HG03439 (cell line): ENCODE measurements around the gene PPP2R2D.
"Not testable (repeated sequence)": the region's sequence is repeated elsewhere in the genome, so short reads cannot be mapped to it uniquely, and the experiment has no call there.

ENCODE experiments used
- ATAC-seq: cut with Tn5 transposase; IDR thresholded peaks from one replicate; pipeline ENCODE4 v1.9.1; 2021; ENCODE audit warnings: mild to moderate bottlenecking, moderate library complexity; ENCODE audit not compliant: unreplicated experiment

Gene PPP2R2D

GRCh38 chr10:131866673-131867072 is 34.1 kb upstream of the PPP2R2D start:
- ATAC-seq: no peak

- no peak for ATAC-seq
Observed at GRCh38 chr10:131868436-131868835, 32.4 kb upstream of the PPP2R2D start.

- ATAC-seq: no peak
Observed at GRCh38 chr10:131869344-131869743, 31.5 kb upstream of the PPP2R2D start.

- no peak for ATAC-seq
Observed at GRCh38 chr10:131870411-131870810, 30.4 kb upstream of the PPP2R2D start.

GRCh38 chr10:131870831-131871672 is 29.8 kb upstream of the PPP2R2D start:
- no peak for ATAC-seq

- no peak for ATAC-seq
Observed at GRCh38 chr10:131871673-131872005, 29.2 kb upstream of the PPP2R2D start.

- no peak for ATAC-seq
Observed at GRCh38 chr10:131872011-131872826, 28.6 kb upstream of the PPP2R2D start.

GRCh38 chr10:131872827-131873375 is 27.9 kb upstream of the PPP2R2D start:
- ATAC-seq: no peak

- ATAC-seq: no peak
Observed at GRCh38 chr10:131874991-131875451, 25.8 kb upstream of the PPP2R2D start.

GRCh38 chr10:131875501-131875900 is 25.3 kb upstream of the PPP2R2D start:
- ATAC-seq: no peak

- no peak for ATAC-seq
Observed at GRCh38 chr10:131876017-131876416, 24.8 kb upstream of the PPP2R2D start.

GRCh38 chr10:131876508-131876907 is 24.3 kb upstream of the PPP2R2D start:
- no peak for ATAC-seq

- no peak for ATAC-seq
Observed at GRCh38 chr10:131880016-131880590, 20.7 kb upstream of the PPP2R2D start.

GRCh38 chr10:131881104-131881880 is 19.5 kb upstream of the PPP2R2D start:
- ATAC-seq: no peak

- no peak for ATAC-seq
Observed at GRCh38 chr10:131882151-131882550, 18.7 kb upstream of the PPP2R2D start.

- no peak for ATAC-seq
Observed at GRCh38 chr10:131882590-131883451, 18.0 kb upstream of the PPP2R2D start.

- ATAC-seq: not testable (repeated sequence)
Observed at GRCh38 chr10:131883621-131884393, 17.0 kb upstream of the PPP2R2D start.

- ATAC-seq: peak; percentile 94
Observed at GRCh38 chr10:131885391-131886165, 15.2 kb upstream of the PPP2R2D start.
